Neural crest cell (in vitro differentiated cells): ENCODE results near the gene TDRD12. TPM values are rescaled to one million over a fixed set of nuclear protein-coding genes. Genes with fewer than 3 reads are reported as not detected.
"Not testable (repeated sequence)": the region's sequence is repeated elsewhere in the genome, so short reads cannot be mapped to it uniquely, and the experiment has no call there.

Experiments used
- DNase-seq: peaks from one replicate; pipeline ENCODE4 v3.0.0; 2021; ENCODE audit warnings: low read depth, mixed read lengths, low spot score
- H3K27ac Mint-ChIP-seq: one replicate; pipeline ENCODE4 v1.8.0; 2021; ENCODE audit warnings: mild to moderate bottlenecking, mixed read lengths; ENCODE audit not compliant: unreplicated experiment
- H3K27me3 Mint-ChIP-seq: 2 replicates; pipeline ENCODE4 v1.8.0; 2021; ENCODE audit warnings: low read depth, mild to moderate bottlenecking, mixed read lengths
- H3K36me3 Mint-ChIP-seq: 2 replicates; pipeline ENCODE4 v1.8.0; 2021; ENCODE audit warnings: low read depth, mild to moderate bottlenecking, mixed read lengths
- H3K4me1 Mint-ChIP-seq: 2 replicates; pipeline ENCODE4 v1.8.0; 2021; ENCODE audit warnings: mixed read lengths
- H3K4me3 Mint-ChIP-seq: one replicate; pipeline ENCODE4 v1.8.0; 2021; ENCODE audit warnings: mild to moderate bottlenecking, mixed read lengths
- H3K9me3 Mint-ChIP-seq: 2 replicates; pipeline ENCODE4 v1.8.0; 2021; ENCODE audit warnings: mixed read lengths
- CTCF ChIP-seq: fragments of 200-600 bp; sonication (generic); conservative IDR thresholded peaks from 2 replicates; pipeline ENCODE4 v1.5.0; 2021; ENCODE audit warnings: antibody characterized with exemption, mild to moderate bottlenecking
- total RNA-seq: library from RNA; stranded (reverse); gene quantifications from 2 replicates; pipeline ENCODE4 v1.2.1, GENCODE V29; 2021

TDRD12 gene
- total RNA-seq, 1 donor from 2014 or later = 0.21 TPM

GRCh38 chr19:32743447-32743846, 23.9 kb downstream of the TDRD12 start:
- H3K9me3 Mint-ChIP-seq = no peaks in the 10 kb centered on the region
- peaks cover 8% of the 10 kb centered on the region for H3K27me3 Mint-ChIP-seq
- H3K4me3 Mint-ChIP-seq = no peak overlapping the region
- no peak overlapping the region for H3K27ac Mint-ChIP-seq
- no peaks in the 10 kb centered on the region for H3K4me1 Mint-ChIP-seq
- no peak for TF ChIP-seq CTCF
- H3K36me3 Mint-ChIP-seq = no peaks in the 10 kb centered on the region
- DNase-seq = no peak

GRCh38 chr19:32744555-32745325, 25.2 kb downstream of the TDRD12 start:
- Mint-ChIP-seq H3K36me3 (no peaks in the 10 kb centered on the region), H3K4me1 (no peaks in the 10 kb centered on the region), H3K4me3 (no peak overlapping the region), H3K27me3 (peaks cover 11% of the 10 kb centered on the region), H3K9me3 (no peaks in the 10 kb centered on the region), H3K27ac (no peak overlapping the region)
- no peak for TF ChIP-seq CTCF
- no peak for DNase-seq

- H3K4me3 Mint-ChIP-seq, H3K27ac Mint-ChIP-seq, DNase-seq, H3K36me3 Mint-ChIP-seq, H3K9me3 Mint-ChIP-seq, H3K4me1 Mint-ChIP-seq, H3K27me3 Mint-ChIP-seq: not testable (repeated sequence)
Measured at GRCh38 chr19:32745594-32746251, 26.2 kb downstream of the TDRD12 start.

- DNase-seq = not testable (repeated sequence)
Measured at GRCh38 chr19:32746631-32747196, 27.1 kb downstream of the TDRD12 start.

GRCh38 chr19:32748497-32748896, 28.9 kb downstream of the TDRD12 start:
- H3K4me1 Mint-ChIP-seq = no peaks in the 10 kb centered on the region
- DNase-seq = no peak
- no peak overlapping the region for H3K27ac Mint-ChIP-seq
- no peaks in the 10 kb centered on the region for H3K36me3 Mint-ChIP-seq
- no peak overlapping the region for H3K4me3 Mint-ChIP-seq
- peaks cover 3% of the 10 kb centered on the region for H3K27me3 Mint-ChIP-seq
- no peak for TF ChIP-seq CTCF
- no peaks in the 10 kb centered on the region for H3K9me3 Mint-ChIP-seq

More at GRCh38 chr19:32746631-32747196, 27.1 kb downstream of the TDRD12 start:
- not testable (repeated sequence) for H3K27ac Mint-ChIP-seq, H3K9me3 Mint-ChIP-seq, H3K4me1 Mint-ChIP-seq, H3K36me3 Mint-ChIP-seq, H3K27me3 Mint-ChIP-seq, H3K4me3 Mint-ChIP-seq

GRCh38 chr19:32748948-32749347, 29.4 kb downstream of the TDRD12 start:
- H3K4me1 Mint-ChIP-seq = no peaks in the 10 kb centered on the region
- H3K27me3 Mint-ChIP-seq = peaks cover 3% of the 10 kb centered on the region
- no peaks in the 10 kb centered on the region for H3K36me3 Mint-ChIP-seq
- H3K4me3 Mint-ChIP-seq = no peak overlapping the region
- no peak overlapping the region for H3K27ac Mint-ChIP-seq
- H3K9me3 Mint-ChIP-seq = no peaks in the 10 kb centered on the region
- no peak for DNase-seq
- TF ChIP-seq CTCF = no peak
